ENCODE data around the gene RBM26.

RBM26 gene

DNA sequence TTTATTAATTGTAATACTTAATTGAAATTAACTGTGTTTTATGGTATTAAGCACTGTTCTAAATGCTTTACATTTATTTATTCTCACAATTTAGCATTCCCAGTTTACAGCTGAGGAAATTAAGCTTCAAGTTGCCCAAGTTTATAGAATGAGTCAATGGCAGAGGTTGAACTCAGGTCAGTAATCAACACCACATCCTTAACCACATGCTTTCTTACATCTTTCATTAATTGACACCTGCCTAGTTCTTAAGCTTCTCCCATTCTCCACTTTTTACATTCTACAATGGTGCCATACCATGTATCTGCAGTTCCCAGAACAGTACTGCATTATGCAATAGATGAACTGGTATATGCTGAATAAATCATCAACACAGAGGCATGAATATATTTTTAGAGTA, 11.7 kb upstream of the RBM26 start:
- DNase-seq, result no peak

DNA sequence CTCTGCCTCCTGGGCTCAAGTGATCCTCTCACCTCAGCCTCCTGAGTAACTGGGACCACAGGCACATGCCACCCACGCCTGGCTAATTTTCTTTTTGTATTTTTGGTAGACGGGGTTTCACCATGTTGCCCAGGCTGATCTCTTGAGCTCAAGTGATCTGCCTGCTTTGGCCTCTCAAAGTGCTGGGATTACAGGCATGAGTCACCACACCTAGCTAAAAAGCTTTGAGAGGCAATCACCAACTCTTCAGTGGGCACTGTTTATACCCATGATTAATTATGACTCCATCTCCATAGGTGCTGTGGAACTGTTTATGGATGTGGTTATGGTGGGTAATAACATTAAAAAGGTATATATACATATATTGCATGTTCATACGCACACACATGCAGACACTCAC, 7.5 kb upstream of the RBM26 start:
- no peak for DNase-seq

DNA sequence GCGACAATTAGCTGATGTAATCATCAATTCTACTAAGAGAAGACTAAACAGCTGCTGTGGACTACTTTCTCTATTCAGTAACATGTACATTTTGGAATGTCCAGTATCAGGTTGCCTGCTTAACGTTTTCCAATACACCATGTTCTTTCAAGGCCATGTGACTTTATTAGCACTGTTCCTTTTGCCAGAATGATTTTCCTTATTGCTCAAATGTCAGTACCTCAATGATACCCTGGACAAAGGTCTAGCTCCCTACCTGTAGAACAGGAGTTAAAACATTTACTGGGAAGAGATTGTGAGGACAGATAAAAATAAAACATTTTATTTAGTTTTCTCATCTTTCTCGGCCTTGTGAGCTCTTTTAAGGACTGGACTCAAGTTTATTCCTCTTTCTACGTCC, 3.8 kb upstream of the RBM26 start:
- DNase-seq, result no peak

DNA sequence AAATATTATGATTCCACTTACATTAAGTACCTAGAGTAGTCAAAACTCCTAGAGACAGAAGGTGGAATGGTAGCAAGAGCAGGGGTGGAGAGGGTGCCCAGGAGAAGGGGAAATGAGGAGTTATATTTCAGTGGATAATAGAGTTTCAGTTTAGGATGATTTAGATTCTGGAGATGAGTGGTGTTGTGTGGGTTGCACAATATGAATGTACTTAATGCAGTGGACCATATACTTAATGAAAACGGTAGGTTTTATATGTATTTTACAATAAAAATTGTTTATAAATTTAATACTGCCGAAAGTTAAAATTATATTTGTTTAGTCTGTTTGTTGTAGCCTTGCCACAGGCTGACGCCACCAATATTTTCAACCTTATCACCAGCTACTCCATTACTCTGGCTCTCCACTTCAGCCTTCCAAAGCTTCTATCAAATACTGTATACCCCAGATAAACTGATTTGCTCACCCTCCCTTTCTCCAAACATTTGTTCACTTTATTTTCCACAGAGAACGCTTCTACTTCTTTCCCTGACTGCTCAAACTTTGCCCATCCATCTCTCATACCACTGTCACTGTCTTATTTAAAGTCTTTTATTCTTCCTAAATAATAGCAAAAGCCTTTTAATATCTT, 1.4 kb upstream of the RBM26 start:
- no peak for DNase-seq

DNA sequence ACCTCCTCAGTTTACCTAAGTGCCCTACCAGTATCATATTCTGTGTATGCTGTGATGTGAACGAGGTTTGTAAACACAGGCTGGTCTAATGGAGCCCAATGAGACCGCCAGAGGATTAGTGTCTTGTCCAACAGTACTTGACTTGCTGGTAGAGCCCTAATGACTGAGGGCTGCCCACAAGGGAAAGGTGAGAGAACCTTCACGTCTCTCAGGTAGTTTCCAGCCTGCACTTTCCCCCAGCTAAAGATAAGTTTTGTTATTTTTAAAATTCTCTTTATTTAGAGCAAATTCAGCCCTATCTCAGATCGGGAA, 498 bp upstream of the RBM26 start:
- no peak for DNase-seq

DNA sequence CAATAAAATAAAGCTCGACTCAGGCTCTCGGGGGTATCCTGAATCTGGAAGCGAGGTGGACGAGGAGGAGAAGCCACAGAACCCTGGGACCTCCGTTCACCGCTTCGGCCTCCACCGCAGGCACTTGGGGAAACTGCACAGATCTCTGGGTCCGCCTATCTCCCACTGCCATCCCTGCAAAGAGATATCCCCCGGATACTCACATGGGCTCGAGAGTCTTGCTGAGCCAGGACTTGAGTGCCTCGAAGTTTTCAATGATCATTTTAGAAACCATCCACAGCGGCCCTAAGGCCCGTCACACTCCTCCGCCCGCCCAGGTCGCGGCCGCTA, 589 bp downstream of the RBM26 start:
- no peak for DNase-seq

DNA sequence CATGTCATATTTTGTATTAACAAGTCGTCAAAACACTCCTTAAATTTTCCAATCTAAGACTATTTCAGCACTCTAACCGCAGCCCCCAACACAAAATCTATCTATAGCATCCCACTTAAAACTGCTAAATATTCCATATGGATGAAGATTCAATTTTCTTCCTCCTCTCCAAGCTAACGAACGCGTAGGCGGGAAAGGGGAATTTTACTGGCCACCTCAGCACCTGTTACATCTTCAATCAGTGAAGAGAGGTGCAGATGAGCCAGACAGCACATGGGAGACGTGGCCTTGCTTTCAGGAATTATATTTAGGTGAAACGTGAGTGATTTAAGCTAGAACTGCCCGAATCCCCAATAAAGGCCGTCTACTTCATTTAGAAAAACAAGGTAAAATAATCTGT, 1.1 kb downstream of the RBM26 start:
- no peak for DNase-seq

DNA sequence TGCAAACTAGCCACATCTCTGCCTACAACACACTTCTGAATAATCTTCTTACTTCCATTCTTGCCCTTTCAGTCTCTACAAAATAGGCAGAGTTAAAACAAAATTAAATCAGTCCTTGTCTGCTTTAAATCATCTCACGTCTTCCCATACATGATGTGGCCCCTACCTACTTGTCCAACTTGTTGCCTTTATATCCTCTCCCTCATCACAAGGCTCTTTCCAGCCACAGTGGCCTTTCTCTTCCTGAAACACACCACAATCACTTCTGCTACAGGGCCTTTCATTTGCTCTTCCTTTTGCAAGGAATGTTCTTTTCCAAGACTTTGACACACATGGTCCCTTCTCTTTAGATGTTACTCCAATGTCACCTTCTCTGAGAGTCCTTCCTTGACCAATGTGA, 1.7 kb downstream of the RBM26 start:
- no peak for DNase-seq

DNA sequence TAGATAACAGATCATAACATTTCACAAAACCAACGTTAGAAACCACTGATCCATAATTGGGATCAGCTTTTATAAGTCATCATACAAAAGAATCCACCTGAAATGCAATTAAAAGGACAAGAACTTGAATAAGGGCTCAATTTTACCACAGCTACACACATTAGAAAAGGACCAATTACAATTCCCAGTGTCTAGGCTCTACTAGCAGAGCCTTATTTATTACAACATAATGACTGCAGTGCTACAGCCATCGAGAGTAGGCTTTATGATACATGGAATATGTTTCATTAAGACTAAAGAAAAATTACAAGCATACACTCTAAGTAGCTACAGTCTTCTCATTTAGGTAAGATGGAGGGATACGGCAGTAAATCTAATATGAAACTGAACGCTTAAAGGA, 2.9 kb downstream of the RBM26 start:
- no peak for DNase-seq

DNA sequence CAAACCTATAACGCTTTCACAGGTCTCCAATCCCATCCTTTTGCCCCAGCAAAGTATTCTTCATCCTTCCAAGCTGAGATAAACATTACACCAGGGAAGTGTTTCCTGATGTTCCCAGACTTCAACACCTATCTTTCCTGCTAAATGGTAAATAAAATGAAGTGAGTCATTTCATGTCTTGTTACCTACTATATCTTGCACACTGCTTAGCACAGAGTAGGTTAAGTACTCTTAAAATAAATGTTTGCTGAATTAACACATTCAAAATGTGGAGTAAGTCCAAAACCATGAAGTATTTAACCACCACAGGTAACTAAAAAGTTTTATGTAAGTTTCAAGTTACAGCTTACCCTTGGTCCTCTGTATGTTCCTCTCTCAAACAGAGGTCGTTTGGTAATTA, 3.4 kb downstream of the RBM26 start:
- no peak for DNase-seq

DNA sequence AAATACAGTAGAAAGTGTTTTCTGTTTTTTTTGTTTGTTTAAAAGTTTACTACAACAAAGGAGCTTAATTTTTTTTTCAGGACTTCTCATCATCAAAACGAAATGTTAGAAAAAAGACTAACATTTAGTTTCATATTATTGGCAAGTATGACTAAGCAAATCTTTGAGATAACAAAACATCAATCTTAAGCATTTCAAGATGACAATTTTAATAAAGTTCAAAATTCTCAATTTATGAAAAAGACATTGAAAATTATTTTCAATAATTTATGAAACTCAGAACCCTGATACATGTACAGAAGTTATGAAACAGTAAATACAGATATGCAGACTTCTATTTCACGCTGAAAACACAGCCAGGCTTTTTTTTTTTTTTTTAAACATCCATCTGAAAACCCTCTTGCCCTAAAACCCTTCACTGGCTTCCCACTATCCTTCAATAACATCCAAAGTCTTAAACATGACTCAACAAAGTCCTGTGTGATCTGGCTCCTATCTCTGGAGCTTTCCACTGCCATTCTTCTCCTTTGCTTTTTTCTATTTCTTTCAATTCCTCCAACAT, 3.9 kb downstream of the RBM26 start:
- DNase-seq, result no peak

DNA sequence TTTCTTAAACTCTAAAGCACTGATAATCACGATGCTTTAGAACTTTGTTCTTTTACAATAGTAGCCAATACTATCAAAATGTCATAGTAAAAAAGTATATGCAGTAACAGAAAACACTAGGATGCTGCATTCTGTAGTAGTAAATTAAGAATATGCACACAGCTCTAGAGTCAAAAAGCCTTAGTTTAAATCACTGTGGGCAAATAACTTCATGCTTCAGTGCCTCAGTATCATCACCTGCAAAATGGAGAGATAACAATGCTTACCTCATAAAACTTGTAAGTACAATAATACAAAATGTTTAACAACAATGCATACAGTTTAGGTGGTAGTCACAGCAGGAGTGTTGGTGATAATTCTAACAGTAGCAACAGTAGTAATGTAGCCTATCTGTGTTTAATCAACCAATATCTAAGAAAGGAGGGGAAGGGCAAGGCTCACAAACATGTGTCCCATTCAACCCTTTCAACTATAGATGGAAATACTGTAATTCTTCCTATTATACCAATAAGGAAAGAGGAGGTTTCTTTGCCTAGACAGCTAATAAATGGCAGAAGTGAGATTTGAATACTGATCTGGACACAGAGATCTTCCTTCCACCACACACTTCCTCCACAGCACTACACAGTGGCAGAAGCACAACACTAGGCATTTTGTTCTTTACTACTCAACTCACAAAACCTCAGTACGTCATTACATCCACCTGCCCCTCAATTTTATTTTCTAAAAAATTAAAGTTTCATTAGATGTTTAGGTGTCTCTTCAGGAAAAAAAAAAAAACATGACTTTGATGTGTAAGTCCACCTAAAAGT, 4.6 kb downstream of the RBM26 start:
- DNase-seq, result no peak

DNA sequence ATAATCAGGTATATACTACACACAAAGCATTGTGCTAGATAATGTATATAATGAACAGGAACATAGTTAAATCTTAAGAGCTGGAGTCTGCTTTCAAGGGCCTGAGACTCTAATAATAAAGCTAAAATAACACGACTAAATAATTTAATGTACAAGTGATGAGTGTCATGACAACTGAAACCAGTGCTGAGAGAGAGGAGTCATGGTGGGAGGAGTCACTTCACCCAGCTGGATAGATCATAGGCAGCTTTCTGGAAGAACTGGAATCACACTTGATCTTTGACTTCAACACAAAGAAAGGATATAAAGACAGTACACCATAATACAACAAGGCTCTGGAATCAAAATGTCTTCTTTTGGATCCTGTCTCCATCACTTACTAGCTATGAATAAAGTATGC, 7.1 kb downstream of the RBM26 start:
- no peak for DNase-seq

DNA sequence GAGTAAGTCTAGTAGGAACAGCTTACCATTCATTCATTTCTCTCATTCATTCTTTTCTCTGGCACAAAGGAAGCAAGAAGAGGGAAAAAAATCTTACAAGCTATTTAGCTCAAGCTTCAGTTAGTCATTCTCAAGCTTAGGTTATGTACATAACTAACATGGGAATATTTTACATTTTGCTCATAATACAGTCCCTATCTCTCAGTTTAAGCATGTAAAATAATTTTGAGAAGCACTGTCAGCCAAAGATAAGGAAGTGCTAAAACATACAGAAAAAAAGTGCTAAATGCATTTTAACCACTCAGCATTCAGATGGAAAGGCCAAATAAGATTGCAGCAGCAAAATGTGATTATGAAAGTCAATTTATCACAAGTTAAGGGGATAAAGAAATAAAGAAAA, 7.9 kb downstream of the RBM26 start:
- DNase-seq, result no peak

DNA sequence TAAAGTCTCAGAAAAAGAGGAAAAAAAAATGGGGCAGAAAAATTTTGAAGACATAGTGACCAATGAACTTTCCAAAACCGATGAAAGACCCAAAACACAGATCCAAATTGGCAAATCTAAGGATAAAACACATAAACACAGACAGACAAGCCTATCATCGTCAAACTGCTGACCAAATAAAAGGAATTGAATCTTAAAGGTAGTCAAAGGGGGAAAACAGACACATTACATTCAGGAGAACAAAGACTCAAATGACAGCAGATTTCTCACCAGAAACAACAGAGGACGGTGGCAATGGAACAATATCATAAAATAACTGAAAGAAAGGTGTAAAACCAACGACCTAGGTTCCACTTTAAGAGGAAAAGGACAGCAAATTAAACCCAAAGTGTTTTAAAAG, 10.2 kb downstream of the RBM26 start:
- DNase-seq, result no peak

DNA sequence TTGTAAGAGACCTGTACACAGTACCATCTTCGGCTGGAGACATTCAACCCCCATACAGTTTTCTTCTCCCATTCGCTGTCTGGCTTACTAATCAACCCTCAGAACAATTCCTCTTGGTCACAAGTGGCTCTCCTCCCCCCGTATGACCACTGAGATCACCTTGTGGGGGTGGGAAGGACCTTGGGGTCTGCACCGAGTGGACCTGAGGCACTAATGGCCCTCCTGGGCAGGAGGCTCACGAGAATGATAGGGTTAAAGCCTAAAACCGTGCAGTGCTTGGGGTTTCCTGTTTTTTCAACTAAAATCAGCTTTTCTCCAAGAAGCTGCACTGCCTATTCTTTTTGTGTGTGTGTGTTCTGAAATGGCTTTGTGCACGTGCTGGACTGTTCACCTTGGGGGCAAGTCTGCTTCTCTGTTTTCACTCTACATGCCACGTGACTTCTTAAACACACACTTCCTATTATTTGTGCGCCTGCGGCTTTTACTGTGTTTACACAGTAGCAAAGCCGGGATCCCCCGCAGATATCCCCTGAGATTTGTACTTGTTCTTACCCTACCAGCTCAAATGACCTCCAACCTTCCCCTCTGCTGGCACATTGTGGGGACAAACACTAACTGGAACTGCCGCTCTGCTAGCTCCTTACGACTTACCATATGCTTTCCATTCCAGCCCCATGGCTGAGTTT, 12.3 kb downstream of the RBM26 start:
- DNase-seq, result no peak

DNA sequence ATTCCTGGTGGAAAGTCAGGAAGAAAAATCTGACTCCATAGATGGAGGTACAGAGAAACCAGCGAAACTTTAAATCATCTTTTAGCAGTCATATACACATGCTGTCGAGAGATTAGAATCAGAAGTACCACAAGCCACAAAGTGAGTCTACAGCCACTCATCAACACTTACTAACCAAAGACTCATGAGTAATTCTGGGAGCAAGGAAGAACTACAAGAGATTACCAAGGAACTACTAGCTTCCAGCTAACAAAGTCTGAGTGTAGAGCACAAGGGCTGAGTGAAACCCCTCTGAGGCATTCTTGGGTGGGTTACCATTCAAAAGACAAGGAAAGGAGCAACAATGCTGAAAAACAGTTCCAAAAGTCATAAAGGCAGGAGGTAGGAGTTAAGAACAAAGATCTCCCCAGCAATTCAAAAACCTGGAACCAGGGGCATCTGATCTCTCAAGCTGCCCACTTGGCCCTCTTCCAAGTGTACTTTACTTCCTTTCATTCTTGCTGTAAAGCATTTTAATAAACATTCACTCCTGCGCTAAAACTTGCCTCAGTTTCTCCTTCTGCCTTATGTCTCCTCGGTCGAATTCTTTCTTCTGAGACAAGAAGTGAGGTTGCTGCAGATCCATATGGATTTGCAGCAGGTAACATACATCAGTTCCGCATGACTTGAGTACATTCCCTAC, 13.0 kb downstream of the RBM26 start:
- DNase-seq, result no peak

DNA sequence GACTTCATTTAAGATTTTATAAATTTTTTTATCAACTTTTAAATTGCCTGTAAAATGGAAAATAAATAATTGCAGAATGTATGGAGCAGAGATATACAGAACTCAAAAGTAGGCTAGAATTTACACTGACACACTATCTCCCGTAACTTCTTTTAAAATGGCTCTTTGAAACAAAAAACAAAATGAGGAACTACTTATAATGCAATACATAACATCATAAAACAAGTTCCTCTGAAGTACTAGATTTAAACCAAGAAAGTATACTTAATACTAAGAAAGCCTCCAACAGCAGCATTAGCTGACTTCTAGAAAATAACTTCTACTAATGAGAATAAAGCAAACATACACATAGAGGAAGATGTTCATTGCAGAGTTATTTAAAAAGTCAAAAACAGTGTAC, 17.0 kb downstream of the RBM26 start:
- DNase-seq, result no peak

DNA sequence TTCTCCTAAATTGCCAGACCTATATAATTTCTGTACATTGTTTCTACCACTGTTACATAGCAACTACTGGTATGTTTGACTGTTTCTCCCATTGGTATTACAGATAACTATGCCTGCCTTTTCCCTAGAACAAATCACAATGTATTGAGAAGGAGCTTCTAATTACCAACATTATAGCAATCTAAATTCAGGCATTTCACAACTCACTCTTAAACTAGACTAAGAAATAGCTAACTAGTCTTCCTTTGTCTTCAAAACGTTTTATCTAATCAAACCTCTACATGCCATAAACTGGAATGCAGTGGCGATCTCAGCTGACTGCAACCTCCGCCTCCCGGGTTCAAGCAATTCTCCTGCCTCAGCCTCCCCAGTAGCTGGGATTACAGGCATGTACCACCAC, 18.2 kb downstream of the RBM26 start:
- DNase-seq, result no peak

DNA sequence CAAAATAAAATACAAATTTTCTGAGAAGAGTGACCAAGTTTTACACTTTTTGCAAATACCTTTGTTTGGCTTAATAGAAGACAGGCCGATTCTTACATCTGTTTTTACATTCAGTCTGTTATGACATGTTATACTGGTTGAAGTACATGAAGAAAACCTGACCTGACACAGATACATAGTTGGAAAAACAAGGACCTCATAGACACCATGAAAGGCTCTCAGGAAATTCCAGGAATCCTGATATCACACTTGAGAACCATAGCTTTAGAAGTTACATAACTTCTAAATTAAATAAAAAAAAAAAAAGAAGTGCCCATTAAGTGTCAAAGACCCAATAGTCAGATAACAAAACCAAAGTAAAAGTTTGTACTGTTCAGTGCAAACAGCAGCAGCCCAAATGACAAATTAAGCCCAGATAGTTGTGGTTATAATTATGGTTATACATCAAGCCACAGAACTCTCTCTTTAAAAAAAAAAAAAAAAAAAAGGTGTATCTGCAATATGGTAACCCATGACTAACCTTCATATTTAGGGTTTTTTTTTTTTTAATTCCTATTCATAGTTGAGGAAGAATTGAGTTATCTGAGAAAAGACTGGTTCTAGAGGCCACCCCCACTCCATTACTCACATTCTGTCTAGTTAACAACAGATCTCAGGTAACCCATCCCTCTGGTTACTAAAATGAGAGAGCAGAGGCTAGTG, 19.8 kb downstream of the RBM26 start:
- no peak for DNase-seq

DNA sequence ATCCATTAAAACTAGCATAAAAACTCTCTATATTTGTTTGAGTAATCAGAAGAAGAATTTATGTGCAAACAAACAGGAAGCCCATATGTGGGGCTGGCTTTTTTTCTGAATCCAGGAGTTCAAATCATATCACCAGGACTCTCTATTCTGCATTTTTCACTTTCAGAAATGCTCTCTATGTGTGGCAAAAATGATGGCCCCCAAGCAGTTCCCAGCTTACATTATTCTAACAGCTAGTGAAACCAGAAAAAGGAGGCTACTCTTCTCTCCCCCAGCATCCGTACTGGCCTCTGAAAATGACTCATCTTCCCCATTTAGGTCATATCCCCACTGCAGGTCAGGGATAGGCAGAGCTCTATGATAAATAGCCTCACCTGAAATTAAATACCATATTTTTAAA, 20.4 kb downstream of the RBM26 start:
- no peak for DNase-seq

DNA sequence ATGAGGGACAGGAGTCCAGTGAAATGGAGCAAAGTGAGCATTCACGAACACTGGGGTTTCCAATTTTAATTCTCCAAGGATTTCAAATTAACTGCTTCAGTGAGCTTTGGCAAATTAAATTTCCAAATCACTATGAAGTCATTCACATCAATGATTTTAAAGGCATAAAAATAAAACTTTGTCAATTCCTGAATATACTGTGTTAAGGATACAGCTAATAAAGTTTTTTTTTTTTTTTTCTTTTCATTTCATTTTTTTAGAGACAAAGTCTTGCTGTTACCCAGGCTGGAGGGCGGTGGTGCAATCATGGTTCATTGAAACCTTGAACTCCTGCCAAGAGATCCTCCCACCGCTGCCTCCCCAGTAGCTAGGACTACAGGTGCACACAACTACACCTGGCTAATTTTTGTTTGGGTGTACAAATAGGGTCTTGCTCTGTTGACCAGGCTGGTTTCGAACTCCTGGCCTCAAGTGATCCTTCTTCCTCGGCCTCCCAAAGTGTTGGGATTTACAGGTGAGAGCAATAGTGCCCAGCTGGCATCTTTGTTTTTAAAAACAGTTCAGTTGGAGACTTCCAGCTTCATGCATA, 21.9 kb downstream of the RBM26 start:
- DNase-seq, result no peak

Data from SIG-M5 (cell line).